ENCODE results near the gene C2orf69. TPM values are rescaled to one million over a fixed set of nuclear protein-coding genes. Genes with fewer than 3 reads are reported as not detected.

Gene C2orf69
- total RNA-seq, 1 experiment from 2014 or later: 29.9 TPM

GRCh38 chr2:199973703-199974102 is 62.6 kb downstream of the C2orf69 start:
- no peak overlapping the region for H3K27ac Mint-ChIP-seq
- no peaks in the 10 kb centered on the region for H3K36me3 Mint-ChIP-seq
- peaks cover 8% of the 10 kb centered on the region for H3K4me1 Mint-ChIP-seq
- TF ChIP-seq FOXP4 (CRISPR knock-in tag; IDR thresholded peaks at IDR 0.05): no peak
- TF ChIP-seq JUN (CRISPR knock-in tag; IDR thresholded peaks at IDR 0.05): no peak
- TF ChIP-seq CTCF (IDR thresholded peaks at IDR 0.05): peak; percentile 31; the same call in 1 of the 2 replicates
- H3K4me3 Mint-ChIP-seq: no peak overlapping the region
- peaks cover 6% of the 10 kb centered on the region for H3K9me3 Mint-ChIP-seq
- DNase-seq (ENCODE audit: low spot score) (no peak), ATAC-seq (peak; percentile 84)
- ChIA-PET CTCF (interaction anchor here (0.6 to 4.7 kb wide), 17 partner anchors 67 to 762 kb away, joined by 3 to 43 read pairs (median 4); partner anchors contain the start of gene KCTD18), POLR2A (interaction anchor here (1.1 kb wide), 1 partner anchor 536 kb away, joined by 3 read pairs; the partner anchor contains the start of gene KCTD18)
- no peaks in the 10 kb centered on the region for H3K27me3 Mint-ChIP-seq (ENCODE audit: low read depth)

- POLR2A ChIA-PET: interaction anchor here (0.8 kb wide), 1 partner anchor 164 kb away, joined by 3 read pairs; no protein-coding TSS in a partner anchor
- Mint-ChIP-seq H3K27ac (no peak overlapping the region), H3K4me3 (no peak overlapping the region), H3K9me3 (peaks cover 6% of the 10 kb centered on the region), H3K4me1 (peaks cover 18% of the 10 kb centered on the region), H3K36me3 (no peaks in the 10 kb centered on the region), H3K27me3 (ENCODE audit: low read depth) (no peaks in the 10 kb centered on the region)
- TF ChIP-seq ERG (CRISPR knock-in tag; IDR thresholded peaks at IDR 0.05): no peak
- no peak for TF ChIP-seq CBFB (CRISPR knock-in tag; IDR thresholded peaks at IDR 0.05; ENCODE audit: low read depth)
- no peak for TF ChIP-seq ZNF425 (CRISPR knock-in tag; conservative IDR thresholded peaks at IDR 0.05)
- TF ChIP-seq ATF3 (CRISPR knock-in tag; conservative IDR thresholded peaks at IDR 0.05): no peak
- TF ChIP-seq ZBTB21 (CRISPR knock-in tag; IDR thresholded peaks at IDR 0.05; ENCODE audit: borderline replicate concordance): no peak
- TF ChIP-seq ZNF121 (CRISPR knock-in tag; IDR thresholded peaks at IDR 0.05): no peak
- TF ChIP-seq NFE2L1 (CRISPR knock-in tag; IDR thresholded peaks at IDR 0.05): no peak
- no peak for TF ChIP-seq IRF2 (CRISPR knock-in tag; IDR thresholded peaks at IDR 0.05; ENCODE audit: borderline replicate concordance, low read depth)
- no peak for TF ChIP-seq SOX15 (CRISPR knock-in tag; IDR thresholded peaks at IDR 0.05)
- no peak for TF ChIP-seq MXD4 (CRISPR knock-in tag; IDR thresholded peaks at IDR 0.05; ENCODE audit: borderline replicate concordance)
- TF ChIP-seq MAX (CRISPR knock-in tag; IDR thresholded peaks at IDR 0.05): no peak
- no peak for TF ChIP-seq HMGA2 (CRISPR knock-in tag; IDR thresholded peaks at IDR 0.05)
- TF ChIP-seq FOXK1 (CRISPR knock-in tag; IDR thresholded peaks at IDR 0.05): no peak
- TF ChIP-seq TP53 (CRISPR knock-in tag; IDR thresholded peaks at IDR 0.05): no peak
- no peak for TF ChIP-seq E2F1 (CRISPR knock-in tag; IDR thresholded peaks at IDR 0.05)
- no peak for TF ChIP-seq STAT6 (CRISPR knock-in tag; conservative IDR thresholded peaks at IDR 0.05; ENCODE audit: low read depth)
- ATAC-seq (no peak), DNase-seq (ENCODE audit: low spot score) (no peak)
- CTCF ChIA-PET: interaction anchor here (0.6 to 4.7 kb wide), 4 partner anchors 10 to 507 kb away, joined by 3 to 43 read pairs (median 7); no protein-coding TSS in a partner anchor
Observed at GRCh38 chr2:199975273-199975895, 64.3 kb downstream of the C2orf69 start.

Measured in WTC11 (cell line).